Iris pigment epithelial cell (primary cell): ENCODE measurements around the gene SMPX.
A peak's percentile ranks its signal among the peaks of the same experiment; 100 is the strongest.

ENCODE experiments used
- DNase-seq: peaks from one replicate; pipeline ENCODE4 v3.0.0-alpha.2; 2011; ENCODE audit warnings: low read depth

Gene SMPX

GRCh38 chrX:21744060-21744459 is 13.9 kb downstream of the SMPX start:
- DNase-seq = no peak

- DNase-seq = peak; percentile 91
Measured at GRCh38 chrX:21741869-21742701, 15.8 kb downstream of the SMPX start.

DNA sequence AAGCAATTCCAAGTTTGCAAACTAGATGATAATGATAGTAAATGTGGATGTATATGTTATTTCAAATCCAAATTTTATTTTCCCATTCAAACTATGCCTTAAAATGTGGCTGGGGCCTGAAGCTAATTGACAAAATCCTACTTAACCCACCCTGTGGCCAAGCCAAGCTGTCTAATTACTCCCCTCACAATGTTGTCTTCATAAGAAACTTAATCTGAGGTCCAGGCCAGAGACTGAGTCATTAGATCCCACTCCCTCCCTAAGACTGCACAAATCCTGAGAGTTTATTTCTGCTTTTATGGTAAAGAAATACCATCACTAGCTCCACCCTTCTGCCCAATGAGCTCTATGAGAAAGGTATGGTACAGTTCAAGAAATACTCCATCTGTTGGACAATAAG is 16.6 kb downstream of the SMPX start:
- no peak for DNase-seq

DNA sequence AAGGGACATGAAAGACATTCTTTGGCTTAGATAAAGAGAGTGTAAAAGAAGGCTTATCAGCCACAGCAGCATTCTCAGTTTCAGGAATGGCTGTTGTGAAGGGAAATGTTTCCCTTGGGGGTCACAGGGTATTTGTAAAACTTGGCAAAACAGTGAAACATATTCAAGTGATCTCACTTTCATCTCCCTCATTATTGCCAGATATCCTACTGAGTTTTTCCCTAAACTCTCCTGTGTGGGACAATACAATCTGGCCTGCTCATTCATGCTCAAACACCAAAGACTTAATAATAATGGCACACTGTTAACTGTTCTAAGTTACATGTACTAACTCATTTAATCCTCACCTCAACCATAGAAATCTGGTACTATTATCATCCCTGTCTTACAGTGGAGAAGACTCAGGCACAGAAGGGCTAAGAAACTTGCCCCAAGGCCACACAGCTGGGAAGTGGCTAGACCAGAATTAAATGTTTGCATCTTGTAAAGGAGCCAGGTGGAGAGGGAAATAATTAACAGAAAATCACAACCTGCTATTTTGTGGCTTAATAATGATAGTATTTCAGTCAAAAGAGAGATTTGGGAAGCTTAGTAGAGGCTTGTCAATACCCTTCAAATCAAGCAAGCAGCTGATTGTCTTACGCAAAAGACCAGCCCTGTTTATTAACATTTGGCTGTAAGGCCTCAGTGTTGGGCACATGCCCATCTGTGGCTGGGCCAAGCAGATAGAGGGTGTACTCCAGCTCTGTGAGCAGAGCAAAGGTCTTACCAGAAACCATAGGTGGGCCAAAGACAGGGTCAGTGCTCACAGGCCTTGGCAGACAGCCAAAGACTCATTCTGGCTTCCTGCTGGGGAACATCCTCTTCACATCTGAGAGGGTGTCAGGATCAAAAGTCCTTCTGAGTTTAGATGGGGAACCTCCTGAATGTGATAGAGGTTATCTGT is 17.3 kb downstream of the SMPX start:
- peak; percentile 42 for DNase-seq

DNA sequence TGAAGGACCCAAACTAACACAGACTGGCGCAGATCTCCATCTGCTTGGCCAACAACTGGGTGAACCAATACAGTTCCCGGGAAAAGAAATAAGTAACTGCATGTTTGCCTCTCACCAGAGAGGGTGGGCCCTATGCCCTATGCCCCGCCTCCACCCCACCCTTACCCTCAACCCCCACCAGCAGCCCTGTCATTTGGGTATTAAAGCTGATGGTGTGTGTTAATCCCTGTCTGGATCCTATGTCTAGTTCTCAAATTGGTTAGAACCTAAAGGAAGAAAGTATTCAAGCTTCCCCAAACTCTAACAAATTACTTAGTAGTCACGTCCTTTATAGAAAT is 19.0 kb downstream of the SMPX start:
- DNase-seq = no peak

DNA sequence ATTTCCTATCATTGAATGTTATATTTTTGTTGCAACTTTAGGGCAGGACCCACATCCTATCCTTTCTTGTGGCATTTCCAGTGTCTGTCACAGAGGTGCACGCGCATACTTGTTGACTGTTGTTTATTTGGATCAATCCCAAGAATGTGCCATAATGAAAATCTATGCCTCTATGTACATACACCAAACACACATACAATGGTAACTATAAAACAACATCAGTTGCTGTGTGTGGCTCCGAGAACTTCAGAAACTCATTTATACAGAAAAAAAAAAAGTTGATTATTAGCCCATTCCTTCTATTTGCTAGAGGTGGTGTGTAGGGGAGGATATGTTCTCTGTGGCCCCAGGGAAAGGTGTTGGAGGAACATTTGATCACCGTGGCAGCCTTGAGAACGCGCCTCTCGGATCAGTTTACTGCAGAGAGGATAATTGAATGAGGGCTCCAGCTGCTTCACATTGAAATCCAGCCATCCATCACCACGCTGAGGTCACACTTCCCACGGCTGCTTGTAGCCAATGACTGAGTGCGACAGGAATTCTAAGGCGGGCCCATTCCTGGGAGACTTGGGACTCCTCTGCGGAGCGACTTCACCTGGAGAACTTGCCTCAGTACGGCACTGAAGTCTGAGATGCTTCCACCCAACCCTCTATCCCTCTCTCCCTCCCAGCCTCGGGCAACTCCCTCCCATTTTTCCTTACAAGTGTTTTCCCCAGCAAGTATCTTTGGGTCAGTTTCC is 19.5 kb downstream of the SMPX start:
- DNase-seq = no peak

- peak; percentile 51 for DNase-seq
Measured at GRCh38 chrX:21735768-21736127, 22.2 kb downstream of the SMPX start.

DNA sequence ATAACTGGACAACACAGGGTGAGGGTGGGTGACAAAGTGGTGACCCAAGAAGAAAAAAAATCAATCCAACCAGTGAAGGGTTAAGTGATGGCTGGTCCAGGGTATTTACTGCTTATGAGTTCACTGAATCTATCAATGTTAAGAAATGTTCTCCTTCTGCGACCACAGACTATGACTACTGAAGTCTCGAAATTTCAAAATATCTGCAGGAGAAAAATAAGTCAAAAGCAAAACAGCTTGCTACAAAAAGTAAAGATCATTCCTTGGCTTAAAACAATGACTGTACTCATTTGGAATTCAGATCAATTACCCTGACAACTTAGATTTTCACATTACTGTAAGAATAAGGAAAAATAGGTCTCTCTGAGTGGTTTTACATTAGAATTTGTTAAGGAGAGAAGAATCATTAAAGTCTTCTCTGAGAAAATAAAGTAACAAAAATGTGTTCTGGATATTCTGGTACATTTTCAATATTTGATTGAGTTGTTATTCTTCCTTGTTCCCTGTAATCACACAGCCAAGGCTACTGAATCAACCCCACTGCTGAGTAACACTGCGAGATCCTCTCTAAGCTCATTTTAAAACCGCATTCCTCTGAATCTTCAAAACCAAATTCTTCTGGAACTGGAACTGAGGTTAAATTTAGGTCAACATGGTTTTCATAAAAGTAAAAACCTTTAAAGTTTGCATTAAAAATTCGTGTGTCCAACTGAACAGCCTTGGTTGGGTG is 22.7 kb downstream of the SMPX start:
- DNase-seq = peak; percentile 88

- no peak for DNase-seq
Measured at GRCh38 chrX:21734175-21734574, 23.7 kb downstream of the SMPX start.

- no peak for DNase-seq
Measured at GRCh38 chrX:21733705-21734104, 24.2 kb downstream of the SMPX start.

DNA sequence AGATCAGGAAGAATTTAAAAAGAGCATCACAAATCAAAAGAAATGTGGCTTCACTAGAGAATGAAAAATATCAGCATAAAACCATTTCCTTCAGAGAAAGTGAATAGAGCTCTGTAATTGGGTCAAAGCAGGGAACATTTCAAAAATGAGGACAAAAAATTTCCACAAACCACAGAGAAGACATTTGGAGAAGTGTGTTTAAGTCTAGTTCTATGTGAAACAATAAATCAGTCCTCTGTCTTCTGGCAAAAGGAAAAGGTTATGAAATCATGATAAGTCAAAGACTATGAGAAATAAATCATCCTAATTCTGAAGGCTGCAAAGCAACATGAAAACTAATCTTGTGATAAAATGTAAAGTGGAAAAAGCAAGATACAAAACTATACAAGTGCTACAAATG is 27.9 kb downstream of the SMPX start:
- peak; percentile 69 for DNase-seq

GRCh38 chrX:21728276-21728968 is 29.5 kb downstream of the SMPX start:
- DNase-seq = no peak

- no peak for DNase-seq
Measured at GRCh38 chrX:21725916-21726315, 32.0 kb downstream of the SMPX start.

- DNase-seq = peak; percentile 75
Measured at GRCh38 chrX:21725496-21725895, 32.4 kb downstream of the SMPX start.

DNA sequence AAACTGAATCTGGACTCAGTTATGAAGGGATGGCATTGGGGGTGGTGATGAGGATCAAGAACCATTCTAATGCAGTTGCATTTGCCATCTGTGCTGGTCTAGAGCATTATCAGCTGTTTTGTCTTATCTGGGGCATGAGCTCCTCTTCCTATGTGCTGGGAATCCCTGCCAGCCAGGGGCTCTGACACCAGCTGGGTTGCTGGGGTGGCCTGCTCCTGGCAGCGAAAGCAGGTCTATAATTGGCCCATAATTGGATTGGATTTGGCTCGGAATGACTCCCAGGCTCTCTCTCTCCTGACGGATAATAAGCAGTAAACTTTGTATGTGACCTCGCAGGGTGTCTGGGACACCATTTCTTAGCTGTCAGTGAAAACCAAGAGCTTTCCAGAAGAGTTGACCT is 34.1 kb downstream of the SMPX start:
- DNase-seq = no peak

- DNase-seq = no peak
Measured at GRCh38 chrX:21723084-21723483, 34.8 kb downstream of the SMPX start.

GRCh38 chrX:21721195-21721594 is 36.7 kb downstream of the SMPX start:
- DNase-seq = no peak

GRCh38 chrX:21718575-21718974 is 39.3 kb downstream of the SMPX start:
- no peak for DNase-seq

DNA sequence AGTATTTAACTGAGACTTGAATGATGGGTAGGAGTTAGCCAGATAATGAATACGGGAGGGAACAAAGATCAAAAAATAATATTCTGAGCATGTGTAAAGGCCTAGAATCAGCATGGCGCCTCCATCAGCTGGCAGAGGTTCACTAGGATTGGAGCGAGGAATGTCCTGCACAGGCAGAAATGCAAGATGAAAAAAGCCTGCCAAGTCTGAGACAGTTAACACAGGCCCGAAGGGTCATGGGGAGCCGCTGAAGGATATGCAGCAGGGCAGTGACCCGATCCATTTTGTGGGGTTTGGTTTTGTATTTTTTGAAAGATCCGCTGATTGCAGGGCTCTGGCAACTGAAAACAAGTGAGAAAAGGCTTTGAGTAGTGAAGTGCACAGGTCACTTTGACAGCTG is 40.1 kb downstream of the SMPX start:
- no peak for DNase-seq

GRCh38 chrX:21715825-21716224 is 42.1 kb downstream of the SMPX start:
- no peak for DNase-seq

- DNase-seq = no peak
Measured at GRCh38 chrX:21715337-21715736, 42.6 kb downstream of the SMPX start.
